Activated CD4-positive, alpha-beta T cell treated with anti-CD3 and anti-CD28 coated beads for 24 hours (primary cell): ENCODE data around the gene ADAMTS12.
"Not testable (repeated sequence)": the region's sequence is repeated elsewhere in the genome, so short reads cannot be mapped to it uniquely, and the experiment has no call there.

ENCODE experiments used
- DNase-seq, 2 donors: peaks; one replicate each; pipeline ENCODE4 v3.0.0-alpha.2; 2020; ENCODE audit warnings: low read depth in 2 of 2

Gene ADAMTS12

GRCh38 chr5:33594006-33594405, 297.8 kb downstream of the ADAMTS12 start:
- DNase-seq, result no peak

DNA sequence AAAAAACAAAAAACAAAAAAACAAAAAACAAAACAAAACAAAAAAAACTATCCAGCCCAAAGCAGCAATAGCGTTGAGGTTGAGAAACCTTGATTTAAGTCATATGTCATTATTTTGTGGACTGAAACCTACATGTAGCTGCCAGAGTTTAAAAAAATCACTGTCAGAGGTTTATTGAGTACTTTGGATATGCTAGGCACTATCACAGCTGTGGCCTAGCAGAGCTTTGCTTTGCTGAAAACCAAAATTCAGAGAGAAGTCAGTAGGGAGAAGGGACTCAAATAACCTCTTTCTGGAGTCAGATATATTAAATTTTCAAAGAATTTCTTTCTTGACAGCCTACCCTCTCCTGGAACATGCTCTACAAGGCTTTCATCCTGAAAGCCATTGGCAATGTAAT, 299.5 kb downstream of the ADAMTS12 start:
- DNase-seq, result no peak

GRCh38 chr5:33588654-33589372, 303.0 kb downstream of the ADAMTS12 start:
- DNase-seq, result peak; percentile 4 to 30

DNA sequence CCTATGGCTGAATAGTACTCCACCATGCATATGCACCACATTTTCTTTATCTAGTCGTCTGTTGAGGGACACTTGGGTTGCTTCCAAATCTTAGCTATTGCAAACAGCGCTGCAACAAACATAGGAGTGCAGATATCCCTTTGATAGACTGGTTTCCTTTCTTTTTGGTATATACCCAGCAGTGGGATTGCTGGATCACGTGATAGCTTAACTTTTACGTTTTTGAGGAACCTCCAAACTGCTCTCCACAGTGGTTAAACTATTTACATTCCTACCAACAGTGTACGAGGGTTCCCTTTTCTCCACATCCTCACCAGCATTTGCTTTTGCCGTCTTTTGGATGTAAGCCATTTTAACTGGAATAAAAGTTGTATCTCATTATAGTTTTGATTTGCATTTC, 308.5 kb downstream of the ADAMTS12 start:
- DNase-seq, result no peak

GRCh38 chr5:33582417-33582816, 309.4 kb downstream of the ADAMTS12 start:
- no peak for DNase-seq

DNA sequence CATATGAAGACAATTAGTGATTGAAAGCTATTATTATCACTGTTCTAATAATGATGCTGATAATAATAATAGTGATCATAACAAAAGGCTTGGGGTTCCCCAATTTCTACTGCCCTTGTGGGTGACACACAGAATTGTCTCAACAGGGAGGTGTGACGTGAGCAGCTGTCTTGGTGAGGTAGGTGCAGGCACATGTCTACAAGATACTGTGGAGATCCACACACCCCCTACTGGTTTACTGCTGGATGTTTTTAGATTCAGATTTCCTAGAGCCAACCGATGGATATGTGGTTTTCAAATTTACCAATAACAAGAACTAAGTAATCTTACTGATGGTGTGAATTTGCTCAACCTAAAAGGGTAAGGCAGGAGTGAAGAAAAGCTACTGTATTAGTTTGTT, 312.0 kb downstream of the ADAMTS12 start:
- no peak for DNase-seq

- DNase-seq, result no peak
Observed at GRCh38 chr5:33579152-33579551, 312.6 kb downstream of the ADAMTS12 start.

GRCh38 chr5:33576726-33577590, 314.8 kb downstream of the ADAMTS12 start:
- no peak for DNase-seq

GRCh38 chr5:33565324-33565723, 326.5 kb downstream of the ADAMTS12 start:
- DNase-seq, result no peak

- no peak for DNase-seq
Observed at GRCh38 chr5:33563983-33564908, 327.5 kb downstream of the ADAMTS12 start.

- DNase-seq, result no peak
Observed at GRCh38 chr5:33563530-33563929, 328.3 kb downstream of the ADAMTS12 start.

GRCh38 chr5:33558489-33558888, 333.3 kb downstream of the ADAMTS12 start:
- DNase-seq, result no peak

GRCh38 chr5:33557605-33558004, 334.2 kb downstream of the ADAMTS12 start:
- no peak for DNase-seq

GRCh38 chr5:33556330-33557328, 335.2 kb downstream of the ADAMTS12 start:
- DNase-seq, result no peak

DNA sequence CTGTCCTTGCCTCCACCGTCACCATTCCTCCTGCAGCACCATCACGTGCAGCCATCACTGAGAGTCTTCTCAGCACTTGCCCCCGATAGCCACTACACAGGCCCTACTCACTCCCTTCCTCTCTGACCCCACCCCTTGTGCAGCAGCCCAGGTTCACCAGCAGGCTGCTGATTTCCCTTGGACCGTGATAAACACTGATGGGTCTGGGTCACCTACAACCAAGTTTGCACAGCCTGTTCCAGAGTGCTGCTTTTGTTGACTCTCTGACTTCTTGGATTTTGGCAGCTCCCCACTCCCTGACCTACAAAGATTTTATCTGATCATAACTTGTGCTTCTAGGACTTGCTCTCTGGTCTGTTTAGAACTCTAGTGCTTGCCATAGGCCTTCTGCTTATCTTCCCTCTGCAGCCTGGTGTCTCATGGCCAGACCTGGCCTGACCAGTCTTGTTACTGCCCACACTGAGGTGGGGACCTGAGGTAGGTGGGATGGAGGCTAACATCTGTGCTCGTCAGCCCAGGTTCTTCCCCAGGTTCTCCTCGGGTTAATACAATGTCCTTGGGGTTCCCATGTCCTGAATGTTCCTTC, 341.7 kb downstream of the ADAMTS12 start:
- no peak for DNase-seq

- not testable (repeated sequence) for DNase-seq
Observed at GRCh38 chr5:33539790-33540189, 352.0 kb downstream of the ADAMTS12 start.

DNA sequence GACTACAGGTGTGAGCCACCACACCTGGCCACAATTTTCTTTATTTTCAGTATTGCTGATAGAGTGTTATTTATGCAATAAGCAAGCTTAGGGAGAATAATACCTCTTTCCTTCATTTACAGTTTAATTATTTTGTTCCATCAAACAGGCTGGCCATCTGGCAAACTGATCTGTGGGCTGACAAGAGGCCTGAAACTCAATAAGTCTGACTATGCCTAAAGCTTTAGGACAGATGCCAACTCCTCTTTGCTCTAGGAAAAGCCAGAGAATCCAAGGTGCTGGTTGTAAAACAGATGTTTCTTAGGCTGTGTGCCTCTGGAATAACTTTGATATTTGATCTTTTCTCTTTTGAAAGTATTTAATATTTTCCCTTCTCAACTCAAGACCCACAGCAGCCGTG, 352.6 kb downstream of the ADAMTS12 start:
- DNase-seq, result no peak

- no peak for DNase-seq
Observed at GRCh38 chr5:33538201-33538600, 353.6 kb downstream of the ADAMTS12 start.

DNA sequence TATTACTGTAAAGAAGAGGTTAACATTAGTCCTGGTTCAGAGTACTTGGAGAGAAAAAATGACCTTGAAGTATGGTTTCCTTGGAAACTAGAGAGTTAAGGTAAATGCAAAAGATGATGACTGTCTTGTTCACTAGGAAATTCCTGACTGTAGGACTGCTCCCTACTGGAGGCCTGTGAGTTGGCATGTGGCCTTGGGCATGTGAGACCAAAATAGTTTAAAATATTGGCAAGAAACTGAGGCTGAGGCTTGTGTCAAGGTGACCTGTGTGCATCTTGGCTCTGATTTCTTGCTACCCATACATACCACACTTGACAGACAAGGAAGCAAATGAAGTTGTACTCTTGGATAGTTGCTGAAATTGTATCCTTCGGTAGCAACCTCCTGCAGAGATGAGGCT, 354.6 kb downstream of the ADAMTS12 start:
- DNase-seq, result no peak

- no peak for DNase-seq
Observed at GRCh38 chr5:33536802-33537201, 355.0 kb downstream of the ADAMTS12 start.
